KMS-11 (cell line): ENCODE results near the gene AXIN1.

Experiments used
- H2AFZ ChIP-seq: fragments of 200-600 bp; sonication (generic); 2 replicates; pipeline ENCODE4 v1.6.1; 2016; ENCODE audit warnings: antibody characterized with exemption, mixed run types, low read depth
- H3K27ac ChIP-seq: fragments of 200-600 bp; sonication (generic); 2 replicates; pipeline ENCODE4 v1.6.1; 2016; ENCODE audit warnings: mild to moderate bottlenecking, mixed run types
- H3K27me3 ChIP-seq: fragments of 200-600 bp; sonication (generic); 2 replicates; pipeline ENCODE4 v1.6.1; 2017; ENCODE audit warnings: mild to moderate bottlenecking, low read depth, mixed run types, moderate library complexity; ENCODE audit not compliant: insufficient read depth
- H3K36me3 ChIP-seq: fragments of 200-600 bp; sonication (generic); 2 replicates; pipeline ENCODE4 v1.6.1; 2017; ENCODE audit warnings: mild to moderate bottlenecking, mixed run types; ENCODE audit not compliant: insufficient read depth
- H3K4me1 ChIP-seq: fragments of 200-600 bp; sonication (generic); 2 replicates; pipeline ENCODE4 v1.6.1; 2016; ENCODE audit warnings: mild to moderate bottlenecking, low read depth, mixed run types; ENCODE audit not compliant: poor library complexity, severe bottlenecking
- H3K4me2 ChIP-seq: fragments of 200-600 bp; sonication (generic); 2 replicates; pipeline ENCODE4 v1.7.0; 2016; ENCODE audit warnings: mild to moderate bottlenecking, mixed run types
- H3K4me3 ChIP-seq: fragments of 200-600 bp; sonication (generic); IDR thresholded peaks from 2 replicates; pipeline ENCODE4 v1.6.1; 2017; ENCODE audit warnings: low read depth, low read length, mixed read lengths; ENCODE audit not compliant: insufficient read depth
- H3K79me2 ChIP-seq: fragments of 200-600 bp; sonication (generic); 2 replicates; pipeline ENCODE4 v1.6.1; 2016; ENCODE audit warnings: low read depth, mixed run types; ENCODE audit not compliant: insufficient read depth
- H3K9ac ChIP-seq: fragments of 200-600 bp; sonication (generic); 2 replicates; pipeline ENCODE4 v1.6.1; 2016; ENCODE audit warnings: mild to moderate bottlenecking, mixed run types
- H4K20me1 ChIP-seq: fragments of 200-600 bp; sonication (generic); 2 replicates; pipeline ENCODE4 v1.6.1; 2016; ENCODE audit warnings: mild to moderate bottlenecking, mixed run types; ENCODE audit not compliant: insufficient read depth
- TF ChIP-seq, protein P1 (sequence below): fragments of 200-600 bp; sonication (generic); conservative IDR thresholded peaks from 2 replicates; pipeline ENCODE4 v1.6.1; 2017; ENCODE audit warnings: low read depth, mild to moderate bottlenecking, antibody characterized with exemption, low read length, moderate library complexity, mixed read lengths

The AXIN1 gene

DNA sequence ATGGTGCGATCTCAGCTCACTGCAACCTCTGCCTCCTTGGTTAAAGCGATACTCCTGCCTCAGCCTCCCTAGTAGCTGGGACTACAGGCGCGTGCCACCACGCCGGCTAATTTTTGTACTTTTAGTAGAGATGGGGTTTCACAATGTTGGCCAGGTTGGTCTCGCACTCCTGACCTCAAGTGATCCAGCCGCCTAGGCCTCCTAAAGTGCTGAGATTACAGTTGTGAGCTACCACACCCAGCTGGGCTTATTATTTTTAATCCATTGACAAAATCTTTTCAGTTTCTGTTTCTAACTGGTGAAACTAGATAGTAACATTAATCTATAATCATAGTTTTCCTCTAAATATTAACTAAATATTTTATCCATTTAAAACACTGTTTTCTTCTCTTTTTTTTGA, 112.0 kb downstream of the AXIN1 start:
- H3K27me3 ChIP-seq, result no peaks in the 10 kb centered on the region
- H3K27ac ChIP-seq, result no peak overlapping the region
- H3K4me2 ChIP-seq, result no peak overlapping the region; the same call in 1 of the 2 replicates
- peaks cover 25% of the 10 kb centered on the region for H3K4me1 ChIP-seq
- H3K36me3 ChIP-seq, result no peaks in the 10 kb centered on the region
- no peaks in the 10 kb centered on the region for H4K20me1 ChIP-seq
- TF ChIP-seq, protein P1, sequence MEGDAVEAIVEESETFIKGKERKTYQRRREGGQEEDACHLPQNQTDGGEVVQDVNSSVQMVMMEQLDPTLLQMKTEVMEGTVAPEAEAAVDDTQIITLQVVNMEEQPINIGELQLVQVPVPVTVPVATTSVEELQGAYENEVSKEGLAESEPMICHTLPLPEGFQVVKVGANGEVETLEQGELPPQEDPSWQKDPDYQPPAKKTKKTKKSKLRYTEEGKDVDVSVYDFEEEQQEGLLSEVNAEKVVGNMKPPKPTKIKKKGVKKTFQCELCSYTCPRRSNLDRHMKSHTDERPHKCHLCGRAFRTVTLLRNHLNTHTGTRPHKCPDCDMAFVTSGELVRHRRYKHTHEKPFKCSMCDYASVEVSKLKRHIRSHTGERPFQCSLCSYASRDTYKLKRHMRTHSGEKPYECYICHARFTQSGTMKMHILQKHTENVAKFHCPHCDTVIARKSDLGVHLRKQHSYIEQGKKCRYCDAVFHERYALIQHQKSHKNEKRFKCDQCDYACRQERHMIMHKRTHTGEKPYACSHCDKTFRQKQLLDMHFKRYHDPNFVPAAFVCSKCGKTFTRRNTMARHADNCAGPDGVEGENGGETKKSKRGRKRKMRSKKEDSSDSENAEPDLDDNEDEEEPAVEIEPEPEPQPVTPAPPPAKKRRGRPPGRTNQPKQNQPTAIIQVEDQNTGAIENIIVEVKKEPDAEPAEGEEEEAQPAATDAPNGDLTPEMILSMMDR, result no peak
- no peak overlapping the region for H3K9ac ChIP-seq
- H3K79me2 ChIP-seq, result no peaks in the 10 kb centered on the region
- no peak overlapping the region for H3K4me3 ChIP-seq
- H2AFZ ChIP-seq, result no peak overlapping the region

DNA sequence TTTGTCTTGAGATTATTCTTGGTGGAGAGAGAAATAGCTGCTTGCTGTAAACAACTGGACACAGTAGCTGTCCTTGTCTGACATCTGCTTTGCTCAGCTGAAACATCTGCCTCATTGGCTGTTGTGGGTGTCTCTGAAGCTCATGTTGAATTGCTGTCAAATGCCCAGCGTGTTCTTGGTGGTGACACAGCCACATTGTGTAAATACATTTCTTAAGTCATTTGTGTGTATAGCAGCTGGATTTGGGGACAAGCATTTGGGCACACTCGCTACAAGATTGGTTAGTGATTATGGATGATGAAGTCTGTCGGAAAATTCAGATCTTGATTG, 112.6 kb downstream of the AXIN1 start:
- no peaks in the 10 kb centered on the region for H3K27me3 ChIP-seq
- no peak overlapping the region for H3K4me3 ChIP-seq
- TF ChIP-seq, protein P1, result no peak
- no peak overlapping the region; the same call in 1 of the 2 replicates for H3K4me2 ChIP-seq
- no peaks in the 10 kb centered on the region for H4K20me1 ChIP-seq
- H3K4me1 ChIP-seq, result peaks cover 27% of the 10 kb centered on the region
- H3K36me3 ChIP-seq, result no peaks in the 10 kb centered on the region
- H3K79me2 ChIP-seq, result no peaks in the 10 kb centered on the region
- no peak overlapping the region for H3K9ac ChIP-seq
- no peak overlapping the region for H3K27ac ChIP-seq
- H2AFZ ChIP-seq, result no peak overlapping the region
